A673 (cell line): ENCODE data around the gene STH.

Source experiments
- CTCF ChIP-seq: fragments of 300-800, 200-600 bp; sonication (generic); conservative IDR thresholded peaks from 2 replicates; pipeline ENCODE4 v1.5.1; 2017; ENCODE audit warnings: low read depth, mild to moderate bottlenecking, antibody characterized with exemption, low read length, moderate library complexity, mixed read lengths
- EZH2 ChIP-seq: fragments of 200-600 bp; sonication (generic); IDR thresholded peaks from 2 replicates; pipeline ENCODE4 v1.6.1; 2017; ENCODE audit warnings: borderline replicate concordance, low read depth, mild to moderate bottlenecking, mixed read lengths, antibody characterized with exemption, low read length; ENCODE audit not compliant: poor library complexity, severe bottlenecking

- TF ChIP-seq CTCF = no peak
- no peak for TF ChIP-seq EZH2
Measured at GRCh38 chr17:45974916-45975630, 24.0 kb upstream of the STH start.
